ENCODE results near the gene LRRC40.

Gene LRRC40

GRCh38 chr1:70117046-70117445 is 88.3 kb downstream of the LRRC40 start:
- TF ChIP-seq POLR2A (IDR thresholded peaks at IDR 0.05; ENCODE audit: low read length) (no peak), GATA1 (IDR thresholded peaks at IDR 0.05; ENCODE audit: low read depth, low read length) (no peak)

GRCh38 chr1:70115315-70115714 is 90.1 kb downstream of the LRRC40 start:
- TF ChIP-seq GATA1 (IDR thresholded peaks at IDR 0.05; ENCODE audit: low read depth, low read length) (no peak), POLR2A (IDR thresholded peaks at IDR 0.05; ENCODE audit: low read length) (no peak)
- no peak for DNase-seq

More at GRCh38 chr1:70117046-70117445, 88.3 kb downstream of the LRRC40 start:
- DNase-seq = no peak

GRCh38 chr1:70112838-70113237 is 92.5 kb downstream of the LRRC40 start:
- peak in 1 of 2 experiments; percentile 30 for DNase-seq
- no peak for TF ChIP-seq GATA1 (IDR thresholded peaks at IDR 0.05; ENCODE audit: low read depth, low read length)
- TF ChIP-seq POLR2A (IDR thresholded peaks at IDR 0.05; ENCODE audit: low read length) = no peak

- no peak for DNase-seq
- no peak for TF ChIP-seq POLR2A (IDR thresholded peaks at IDR 0.05; ENCODE audit: low read length)
- TF ChIP-seq GATA1 (IDR thresholded peaks at IDR 0.05; ENCODE audit: low read depth, low read length) = no peak
These were observed 96.1 kb downstream of the LRRC40 start for GRCh38 chr1:70109241-70109640.

GRCh38 chr1:70103770-70104169 is 101.6 kb downstream of the LRRC40 start:
- TF ChIP-seq POLR2A (IDR thresholded peaks at IDR 0.05; ENCODE audit: low read length) = no peak
- TF ChIP-seq GATA1 (IDR thresholded peaks at IDR 0.05; ENCODE audit: low read depth, low read length) = no peak
- no peak for DNase-seq

- no peak for TF ChIP-seq POLR2A (IDR thresholded peaks at IDR 0.05; ENCODE audit: low read length)
- TF ChIP-seq GATA1 (IDR thresholded peaks at IDR 0.05; ENCODE audit: low read depth, low read length) = no peak
- DNase-seq = no peak
These were observed 103.6 kb downstream of the LRRC40 start for GRCh38 chr1:70101774-70102173.

GRCh38 chr1:70101231-70101630 is 104.1 kb downstream of the LRRC40 start:
- TF ChIP-seq GATA1 (IDR thresholded peaks at IDR 0.05; ENCODE audit: low read depth, low read length) (no peak), POLR2A (IDR thresholded peaks at IDR 0.05; ENCODE audit: low read length) (no peak)
- DNase-seq = no peak

Data from erythroblast (primary cell).